CD4-positive, alpha-beta T cell treated with Interleukin-4 for 1 hour (primary cell): Measurements from ENCODE around the gene PCDHA8.
"Not testable (repeated sequence)": the region's sequence is repeated elsewhere in the genome, so short reads cannot be mapped to it uniquely, and the experiment has no call there.

Source experiments
- DNase-seq, 2 donors: peaks; one replicate each; pipeline ENCODE4 v3.0.0-alpha.2; 2020 to 2022

The PCDHA8 gene

GRCh38 chr5:140840978-140841962, at the start of gene PCDHA8:
TSS of gene PCDHA8 (plus strand) at chr5:140841187. CDS start at chr5:140841322, 135 bp downstream.
- peak in 1 of 2 donors; percentile 1 for DNase-seq

GRCh38 chr5:140794595-140795258, 46.3 kb upstream of the PCDHA8 start, which contains the start of gene PCDHA2:
TSS of gene PCDHA2 (plus strand) at chr5:140794852.
- no peak for DNase-seq

GRCh38 chr5:140795259-140795641, 45.7 kb upstream of the PCDHA8 start:
- DNase-seq = no peak

- DNase-seq = not testable (repeated sequence)
These were observed 44.8 kb upstream of the PCDHA8 start for GRCh38 chr5:140796072-140796717.

GRCh38 chr5:140796718-140797095, 44.3 kb upstream of the PCDHA8 start:
- no peak for DNase-seq

- DNase-seq = no peak
These were observed 40.0 kb upstream of the PCDHA8 start, which contains the start of gene PCDHA3 for GRCh38 chr5:140800816-140801493. TSS of gene PCDHA3 (plus strand) at chr5:140801057.

GRCh38 chr5:140801494-140801841, 39.5 kb upstream of the PCDHA8 start:
- no peak for DNase-seq

- not testable (repeated sequence) for DNase-seq
These were observed 38.6 kb upstream of the PCDHA8 start for GRCh38 chr5:140802381-140802780.

GRCh38 chr5:140802781-140803271, 38.2 kb upstream of the PCDHA8 start:
- DNase-seq = no peak

- no peak for DNase-seq
These were observed 33.9 kb upstream of the PCDHA8 start, which contains the start of gene PCDHA4 for GRCh38 chr5:140806834-140807775. TSS of gene PCDHA4 (plus strand) at chr5:140807068.

- not testable (repeated sequence) for DNase-seq
These were observed 32.6 kb upstream of the PCDHA8 start for GRCh38 chr5:140808241-140808888.

GRCh38 chr5:140808889-140809291, 32.1 kb upstream of the PCDHA8 start:
- no peak for DNase-seq

GRCh38 chr5:140821375-140822280, 19.4 kb upstream of the PCDHA8 start, which contains the start of gene PCDHA5:
TSS of gene PCDHA5 (plus strand) at chr5:140821613.
- DNase-seq = no peak

- DNase-seq = no peak
These were observed 18.7 kb upstream of the PCDHA8 start for GRCh38 chr5:140822281-140822629.

GRCh38 chr5:140822969-140823368, 18.0 kb upstream of the PCDHA8 start:
- DNase-seq = not testable (repeated sequence)

GRCh38 chr5:140823475-140823874, 17.5 kb upstream of the PCDHA8 start:
- no peak for DNase-seq

- no peak for DNase-seq
These were observed 13.2 kb upstream of the PCDHA8 start, which contains the start of gene PCDHA6 for GRCh38 chr5:140827704-140828361. TSS of gene PCDHA6 (plus strand) at chr5:140827960. CDS start at chr5:140828092, 132 bp downstream.

GRCh38 chr5:140828362-140828737, 12.6 kb upstream of the PCDHA8 start:
- no peak for DNase-seq
